Activated CD4-positive, alpha-beta T cell treated with anti-CD3 and anti-CD28 coated beads, Interleukin-2, amount 10 ng/mL, durations not matched to agents 7 days and 5 days (primary cell): ENCODE results near the gene CWC27. TPM values are rescaled to one million over a fixed set of nuclear protein-coding genes. Genes with fewer than 3 reads are reported as not detected.
"Not testable (repeated sequence)": the region's sequence is repeated elsewhere in the genome, so short reads cannot be mapped to it uniquely, and the experiment has no call there.

Experiments
- CTCF ChIA-PET: fragments of 350-600 bp; sonication (Branson Sonifier 250); formaldehyde crosslinking; loops from one replicate; lab custom pipeline; 2021; ENCODE audit warnings: antibody characterized with exemption; lab: Charles Lee
- POLR2A ChIA-PET: fragments of 350-600 bp; sonication (Branson Sonifier 250); formaldehyde crosslinking; loops from one replicate; lab custom pipeline; 2021; ENCODE audit warnings: antibody characterized with exemption; lab: Charles Lee
- DNase-seq: peaks from one replicate; pipeline ENCODE4 v3.0.0-alpha.2; 2020
- H3K27ac Mint-ChIP-seq: one replicate; pipeline ENCODE4 v1.8.0; 2021; ENCODE audit warnings: mild to moderate bottlenecking, moderate library complexity, mixed read lengths
- H3K27me3 Mint-ChIP-seq: one replicate; pipeline ENCODE4 v1.8.0; 2021; ENCODE audit warnings: mixed read lengths
- H3K36me3 Mint-ChIP-seq: one replicate; pipeline ENCODE4 v1.8.0; 2021; ENCODE audit warnings: low read depth, mixed read lengths
- H3K4me1 Mint-ChIP-seq: one replicate; pipeline ENCODE4 v1.8.0; 2021; ENCODE audit warnings: mixed read lengths
- H3K4me3 Mint-ChIP-seq: one replicate; pipeline ENCODE4 v1.8.0; 2021; ENCODE audit warnings: mild to moderate bottlenecking, moderate library complexity, mixed read lengths
- H3K9me3 Mint-ChIP-seq: one replicate; pipeline ENCODE4 v1.8.0; 2021; ENCODE audit warnings: mixed read lengths
- total RNA-seq, 2 experiments: library from RNA; stranded (reverse); gene quantifications; one replicate each; pipeline ENCODE4 v1.2.3, GENCODE V29; 2021

Gene CWC27
- total RNA-seq, 2 experiments from 2014 or later, result 21.3 to 22.8 TPM

GRCh38 chr5:64794053-64794770 lies 25.5 kb downstream of the CWC27 start:
- no peak overlapping the region for H3K27ac Mint-ChIP-seq

GRCh38 chr5:64796301-64796700 lies 27.6 kb downstream of the CWC27 start:
- Mint-ChIP-seq H3K9me3 (no peaks in the 10 kb centered on the region), H3K27me3 (no peaks in the 10 kb centered on the region), H3K27ac (no peak overlapping the region), H3K4me3 (no peak overlapping the region), H3K36me3 (peaks cover 2% of the 10 kb centered on the region), H3K4me1 (no peaks in the 10 kb centered on the region)
- no peak for DNase-seq
- POLR2A ChIA-PET, result no interaction called here
- CTCF ChIA-PET, result no interaction called here

More at GRCh38 chr5:64794053-64794770, 25.5 kb downstream of the CWC27 start:
- no peak overlapping the region for H3K4me3 Mint-ChIP-seq
- no peaks in the 10 kb centered on the region for H3K9me3 Mint-ChIP-seq
- H3K27me3 Mint-ChIP-seq, result no peaks in the 10 kb centered on the region
- H3K36me3 Mint-ChIP-seq, result peaks cover 1% of the 10 kb centered on the region
- POLR2A ChIA-PET, result no interaction called here
- CTCF ChIA-PET, result interaction anchor here (0.7 to 2.3 kb wide), 2 partner anchors 8 to 172 kb away, joined by 3 to 6 read pairs; no protein-coding TSS in a partner anchor
- DNase-seq, result no peak
- peaks cover 3% of the 10 kb centered on the region for H3K4me1 Mint-ChIP-seq

GRCh38 chr5:64800926-64801325 lies 32.2 kb downstream of the CWC27 start:
- Mint-ChIP-seq H3K27me3 (no peaks in the 10 kb centered on the region), H3K9me3 (no peaks in the 10 kb centered on the region), H3K4me1 (no peaks in the 10 kb centered on the region), H3K36me3 (peaks cover 2% of the 10 kb centered on the region), H3K4me3 (no peak overlapping the region), H3K27ac (no peak overlapping the region)
- no peak for DNase-seq
- CTCF ChIA-PET, result interaction anchor here (2.0 kb wide), 1 partner anchor 12 kb away, joined by 4 read pairs; no protein-coding TSS in a partner anchor
- POLR2A ChIA-PET, result no interaction called here

- Mint-ChIP-seq H3K9me3 (no peaks in the 10 kb centered on the region), H3K27ac (no peak overlapping the region), H3K4me1 (no peaks in the 10 kb centered on the region), H3K4me3 (no peak overlapping the region), H3K27me3 (no peaks in the 10 kb centered on the region), H3K36me3 (no peaks in the 10 kb centered on the region)
- ChIA-PET POLR2A (no interaction called here), CTCF (interaction anchor here (0.6 to 1.3 kb wide), 2 partner anchors 149 to 677 kb away, joined by 3 to 4 read pairs; no protein-coding TSS in a partner anchor)
- no peak for DNase-seq
These were observed 37.8 kb downstream of the CWC27 start for GRCh38 chr5:64806537-64806936.

GRCh38 chr5:64807520-64807919 lies 38.8 kb downstream of the CWC27 start:
- Mint-ChIP-seq H3K36me3 (no peaks in the 10 kb centered on the region), H3K9me3 (no peaks in the 10 kb centered on the region), H3K27ac (no peak overlapping the region), H3K4me3 (no peak overlapping the region), H3K27me3 (no peaks in the 10 kb centered on the region), H3K4me1 (no peaks in the 10 kb centered on the region)
- CTCF ChIA-PET, result no interaction called here
- DNase-seq, result no peak
- POLR2A ChIA-PET, result no interaction called here

GRCh38 chr5:64811050-64811640 lies 42.4 kb downstream of the CWC27 start:
- Mint-ChIP-seq H3K4me3 (no peak overlapping the region), H3K27me3 (no peaks in the 10 kb centered on the region), H3K9me3 (no peaks in the 10 kb centered on the region), H3K36me3 (no peaks in the 10 kb centered on the region), H3K4me1 (peaks cover 6% of the 10 kb centered on the region), H3K27ac (no peak overlapping the region)
- ChIA-PET CTCF (interaction anchor here (0.6 to 1.9 kb wide), 3 partner anchors 104 to 738 kb away, joined by 3 to 8 read pairs (median 3); no protein-coding TSS in a partner anchor), POLR2A (no interaction called here)
- peak; percentile 33 for DNase-seq

- H3K27me3 Mint-ChIP-seq, result no peaks in the 10 kb centered on the region
- no peaks in the 10 kb centered on the region for H3K9me3 Mint-ChIP-seq
- no peak for DNase-seq
- peaks cover 6% of the 10 kb centered on the region for H3K4me1 Mint-ChIP-seq
- no peak overlapping the region for H3K27ac Mint-ChIP-seq
- ChIA-PET CTCF (interaction anchor here (0.6 kb wide), 1 partner anchor 1345 kb away, joined by 3 read pairs; no protein-coding TSS in a partner anchor), POLR2A (no interaction called here)
- no peak overlapping the region for H3K4me3 Mint-ChIP-seq
- no peaks in the 10 kb centered on the region for H3K36me3 Mint-ChIP-seq
These were observed 45.3 kb downstream of the CWC27 start for GRCh38 chr5:64814073-64814472.

- H3K4me1 Mint-ChIP-seq, result peaks cover 13% of the 10 kb centered on the region
- no peak overlapping the region for H3K4me3 Mint-ChIP-seq
- POLR2A ChIA-PET, result no interaction called here
- no peak for DNase-seq
- H3K9me3 Mint-ChIP-seq, result no peaks in the 10 kb centered on the region
- no peak overlapping the region for H3K27ac Mint-ChIP-seq
- CTCF ChIA-PET, result no interaction called here
- no peaks in the 10 kb centered on the region for H3K27me3 Mint-ChIP-seq
- peaks cover 3% of the 10 kb centered on the region for H3K36me3 Mint-ChIP-seq
These were observed 49.5 kb downstream of the CWC27 start for GRCh38 chr5:64818245-64818644.

- H3K27me3 Mint-ChIP-seq, CTCF ChIA-PET, H3K36me3 Mint-ChIP-seq, H3K4me1 Mint-ChIP-seq, H3K4me3 Mint-ChIP-seq, DNase-seq, POLR2A ChIA-PET, H3K27ac Mint-ChIP-seq, H3K9me3 Mint-ChIP-seq: not testable (repeated sequence)
These were observed 50.6 kb downstream of the CWC27 start for GRCh38 chr5:64819345-64819744.

- Mint-ChIP-seq H3K4me3 (no peak overlapping the region), H3K27me3 (no peaks in the 10 kb centered on the region), H3K4me1 (peaks cover 8% of the 10 kb centered on the region), H3K27ac (no peak overlapping the region), H3K9me3 (no peaks in the 10 kb centered on the region), H3K36me3 (peaks cover 3% of the 10 kb centered on the region)
- DNase-seq, result no peak
- POLR2A ChIA-PET, result no interaction called here
- CTCF ChIA-PET, result interaction anchor here (0.5 to 1.2 kb wide), 2 partner anchors 13 to 22 kb away, joined by 3 read pairs; no protein-coding TSS in a partner anchor
These were observed 53.6 kb downstream of the CWC27 start for GRCh38 chr5:64822320-64822719.

GRCh38 chr5:64826541-64826940 lies 57.8 kb downstream of the CWC27 start:
- Mint-ChIP-seq H3K9me3 (no peaks in the 10 kb centered on the region), H3K27me3 (no peaks in the 10 kb centered on the region), H3K27ac (no peak overlapping the region), H3K36me3 (peaks cover 11% of the 10 kb centered on the region), H3K4me1 (peaks cover 8% of the 10 kb centered on the region), H3K4me3 (no peak overlapping the region)
- ChIA-PET POLR2A (no interaction called here), CTCF (interaction anchor here (1.4 kb wide), 1 partner anchor 24 kb away, joined by 4 read pairs; no protein-coding TSS in a partner anchor)
- no peak for DNase-seq

GRCh38 chr5:64827703-64828102 lies 59.0 kb downstream of the CWC27 start:
- H3K27me3 Mint-ChIP-seq, result no peaks in the 10 kb centered on the region
- POLR2A ChIA-PET, result no interaction called here
- CTCF ChIA-PET, result interaction anchor here (1.4 kb wide), 1 partner anchor 26 kb away, joined by 4 read pairs; no protein-coding TSS in a partner anchor

GRCh38 chr5:64830650-64831049 lies 61.9 kb downstream of the CWC27 start:
- H3K9me3 Mint-ChIP-seq, H3K4me1 Mint-ChIP-seq, DNase-seq, H3K27me3 Mint-ChIP-seq, CTCF ChIA-PET, H3K27ac Mint-ChIP-seq, POLR2A ChIA-PET, H3K4me3 Mint-ChIP-seq: not testable (repeated sequence)
- H3K36me3 Mint-ChIP-seq, result peaks cover 11% of the 10 kb centered on the region

More at GRCh38 chr5:64827703-64828102, 59.0 kb downstream of the CWC27 start:
- H3K9me3 Mint-ChIP-seq, result no peaks in the 10 kb centered on the region
- no peaks in the 10 kb centered on the region for H3K4me1 Mint-ChIP-seq
- DNase-seq, result no peak
- no peak overlapping the region for H3K27ac Mint-ChIP-seq
- H3K36me3 Mint-ChIP-seq, result peaks cover 11% of the 10 kb centered on the region
- H3K4me3 Mint-ChIP-seq, result no peak overlapping the region
